GM19240 (cell line): ENCODE data around the gene PLEKHA8.

Source experiments
- DNase-seq: peaks from one replicate; pipeline ENCODE4 v3.0.0; 2011; ENCODE audit warnings: low spot score; ENCODE audit not compliant: insufficient read length

The PLEKHA8 gene

GRCh38 chr7:30144657-30145306 lies 116.6 kb downstream of the PLEKHA8 start:
- no peak for DNase-seq

- DNase-seq: no peak
Observed at GRCh38 chr7:30145426-30145970, 117.3 kb downstream of the PLEKHA8 start.

GRCh38 chr7:30146127-30146612 lies 118.0 kb downstream of the PLEKHA8 start:
- DNase-seq: no peak

- no peak for DNase-seq
Observed at GRCh38 chr7:30147223-30147622, 119.0 kb downstream of the PLEKHA8 start.

GRCh38 chr7:30147785-30148184 lies 119.6 kb downstream of the PLEKHA8 start:
- DNase-seq: no peak

GRCh38 chr7:30148426-30148825 lies 120.2 kb downstream of the PLEKHA8 start:
- DNase-seq: no peak

GRCh38 chr7:30148951-30149459 lies 120.8 kb downstream of the PLEKHA8 start:
- DNase-seq: no peak

- no peak for DNase-seq
Observed at GRCh38 chr7:30149640-30150272, 121.5 kb downstream of the PLEKHA8 start.

- DNase-seq: no peak
Observed at GRCh38 chr7:30150711-30151110, 122.5 kb downstream of the PLEKHA8 start.

GRCh38 chr7:30154111-30154587 lies 125.9 kb downstream of the PLEKHA8 start:
- DNase-seq: no peak

- DNase-seq: no peak
Observed at GRCh38 chr7:30155481-30155880, 127.3 kb downstream of the PLEKHA8 start.

GRCh38 chr7:30157204-30157603 lies 129.0 kb downstream of the PLEKHA8 start:
- DNase-seq: no peak

GRCh38 chr7:30159163-30159562 lies 131.0 kb downstream of the PLEKHA8 start:
- DNase-seq: no peak

- DNase-seq: no peak
Observed at GRCh38 chr7:30159698-30160143, 131.5 kb downstream of the PLEKHA8 start.

- DNase-seq: no peak
Observed at GRCh38 chr7:30160329-30160728, 132.1 kb downstream of the PLEKHA8 start.

GRCh38 chr7:30162133-30162532 lies 133.9 kb downstream of the PLEKHA8 start:
- DNase-seq: no peak

- DNase-seq: no peak
Observed at GRCh38 chr7:30162622-30163124, 134.5 kb downstream of the PLEKHA8 start.

- no peak for DNase-seq
Observed at GRCh38 chr7:30163231-30163894, 135.2 kb downstream of the PLEKHA8 start.

GRCh38 chr7:30164567-30164966 lies 136.4 kb downstream of the PLEKHA8 start:
- peak; percentile 51 for DNase-seq

GRCh38 chr7:30165590-30165989 lies 137.4 kb downstream of the PLEKHA8 start:
- DNase-seq: no peak

- DNase-seq: no peak
Observed at GRCh38 chr7:30166155-30166840, 138.1 kb downstream of the PLEKHA8 start.
